Spinal cord (tissue), 10 donors: Measurements from ENCODE around the gene CD248. TPM values are rescaled to one million over a fixed set of nuclear protein-coding genes. Genes with fewer than 3 reads are reported as not detected.

Experiments
- DNase-seq, 6 donors: peaks; one replicate each; pipeline versions ENCODE4 v3.0.0 to v3.0.0-alpha.2; 2013 to 2015; ENCODE audit warnings: low spot score in 6 of 6, low read depth in 4 of 6
- H3K27ac ChIP-seq: one replicate; pipeline ENCODE4 v1.5.1; 2013; ENCODE audit warnings: low read depth, low read length, control low read depth
- H3K27me3 ChIP-seq: one replicate; pipeline ENCODE4 v1.6.1; 2013; ENCODE audit warnings: low read length; ENCODE audit not compliant: control insufficient read depth, insufficient read depth
- H3K36me3 ChIP-seq: one replicate; pipeline ENCODE4 v1.6.1; 2013; ENCODE audit warnings: low read length; ENCODE audit not compliant: control insufficient read depth, insufficient read depth
- H3K4me1 ChIP-seq: one replicate; pipeline ENCODE4 v1.6.1; 2013; ENCODE audit warnings: low read length; ENCODE audit not compliant: control insufficient read depth, insufficient read depth
- H3K4me3 ChIP-seq: one replicate; pipeline ENCODE4 v1.5.1; 2013; ENCODE audit warnings: low read depth, low read length, control low read depth
- H3K9me3 ChIP-seq: one replicate; pipeline ENCODE4 v1.6.1; 2013; ENCODE audit warnings: low read length; ENCODE audit not compliant: control insufficient read depth, insufficient read depth
- WGBS: methylation state at CpG from one replicate; pipeline ENCODE4 v1.1.5; 2013; ENCODE audit warnings: missing lambda C conversion rate; ENCODE audit not compliant: insufficient coverage; 5-methylcytosine and 5-hydroxymethylcytosine counted together
- polyA plus RNA-seq, 2 donors: library from polyadenylated mRNA; unstranded; fragments of 120-200 nt; gene quantifications; one replicate each; pipeline ENCODE4 v1.2.1, GENCODE V29; 2013; ENCODE audit not compliant: insufficient read length in 2 of 2
- total RNA-seq, 2 donors: library from RNA; depleted of rRNA in 1 of 2; stranded (reverse); fragments of 120-200 nt in 1 of 2; fragments of >200 nt in 1 of 2; gene quantifications; one replicate each; pipeline versions ENCODE4 v1.2.3 to v1.2.4, GENCODE V29; 2013 to 2014
- donor health status: healthy.

CD248 gene
- total and polyA plus RNA-seq, 4 donors: 10.9 to 44.0 (median 27.9) TPM

GRCh38 chr11:66267379-66268243 is 49.2 kb downstream of the CD248 start:
- H3K27ac ChIP-seq: peak overlapping the region; percentile 99
- WGBS: 0% methylated on average over 47 of the region's 61 CpGs
- peaks cover 35% of the 10 kb centered on the region for H3K4me1 ChIP-seq
- peaks cover 68% of the 10 kb centered on the region for H3K36me3 ChIP-seq
- no peaks in the 10 kb centered on the region for H3K27me3 ChIP-seq
- H3K4me3 ChIP-seq: peak overlapping the region; percentile 81
- no peaks in the 10 kb centered on the region for H3K9me3 ChIP-seq
- peak in 4 of 6 donors; percentile 76 to 95 (median 86) for DNase-seq

GRCh38 chr11:66267039-66267378 is 49.8 kb downstream of the CD248 start:
- H3K27me3 ChIP-seq: no peaks in the 10 kb centered on the region
- H3K27ac ChIP-seq: peak overlapping the region; percentile 99
- peaks cover 69% of the 10 kb centered on the region for H3K36me3 ChIP-seq
- H3K9me3 ChIP-seq: no peaks in the 10 kb centered on the region
- DNase-seq: no peak
- WGBS: 26% methylated on average over 6 of the region's 13 CpGs
- H3K4me1 ChIP-seq: peaks cover 35% of the 10 kb centered on the region
- peak overlapping the region; percentile 81 for H3K4me3 ChIP-seq

GRCh38 chr11:66266378-66267038 is 50.3 kb downstream of the CD248 start:
- H3K4me1 ChIP-seq: peaks cover 35% of the 10 kb centered on the region
- no peaks in the 10 kb centered on the region for H3K9me3 ChIP-seq
- H3K36me3 ChIP-seq: peaks cover 69% of the 10 kb centered on the region
- H3K4me3 ChIP-seq: peak overlapping the region; percentile 81
- 76% methylated on average over 20 of the region's 20 CpGs for WGBS
- DNase-seq: no peak
- no peaks in the 10 kb centered on the region for H3K27me3 ChIP-seq
- peak overlapping the region; percentile 99 for H3K27ac ChIP-seq

GRCh38 chr11:66265531-66266377 is 51.1 kb downstream of the CD248 start:
- DNase-seq: no peak
- Histone ChIP-seq H3K27me3 (no peaks in the 10 kb centered on the region), H3K27ac (no peak overlapping the region), H3K36me3 (peaks cover 72% of the 10 kb centered on the region), H3K9me3 (no peaks in the 10 kb centered on the region), H3K4me1 (peaks cover 35% of the 10 kb centered on the region), H3K4me3 (no peak overlapping the region)
- 93% methylated on average over 19 of the region's 26 CpGs for WGBS

- no peak for DNase-seq
- Histone ChIP-seq H3K27me3 (no peaks in the 10 kb centered on the region), H3K4me3 (no peak overlapping the region), H3K36me3 (peaks cover 75% of the 10 kb centered on the region), H3K27ac (no peak overlapping the region), H3K9me3 (no peaks in the 10 kb centered on the region), H3K4me1 (peaks cover 27% of the 10 kb centered on the region)
- WGBS: 83% methylated on average over 4 of the region's 12 CpGs
Measured at GRCh38 chr11:66264914-66265313, 51.9 kb downstream of the CD248 start.

Other genes starting within 250 kb of the CD248 start
- 10 to 100 TPM; 29.9 to 51.8 TPM for gene PACS1, start 246.8 kb downstream of the CD248 start, total RNA-seq
- 100 to 1,000 TPM in 1 of 2 donors, 10 to 100 TPM in 1; 92.3 to 114 TPM for gene PACS1, start 246.8 kb downstream of the CD248 start, polyA plus RNA-seq
- gene KLC2, start 59.3 kb downstream of the CD248 start, total RNA-seq: 10 to 100 TPM; 18.3 to 38.6 TPM
- gene KLC2, start 59.3 kb downstream of the CD248 start, polyA plus RNA-seq: 10 to 100 TPM; 83.2 to 95.7 TPM
- gene RAB1B, start 48.4 kb downstream of the CD248 start, total RNA-seq: 100 to 1,000 TPM in 1 of 2 donors, 10 to 100 TPM in 1; 43.3 to 112 TPM
- 100 to 1,000 TPM; 151 to 154 TPM for gene RAB1B, start 48.4 kb downstream of the CD248 start, polyA plus RNA-seq
- gene CNIH2, start 38.9 kb downstream of the CD248 start, total RNA-seq: 10 to 100 TPM; 23.9 to 28.1 TPM
- 100 to 1,000 TPM; 248 to 256 TPM for gene CNIH2, start 38.9 kb downstream of the CD248 start, polyA plus RNA-seq
- gene YIF1A, start 27.9 kb downstream of the CD248 start, total RNA-seq: 10 to 100 TPM; 43.7 to 82.1 TPM
- 10 to 100 TPM; 77.1 to 87.7 TPM for gene YIF1A, start 27.9 kb downstream of the CD248 start, polyA plus RNA-seq
- gene TMEM151A, start 25.1 kb downstream of the CD248 start, total RNA-seq: 10 to 100 TPM in 1 of 2 donors, 1 to 10 TPM in 1; 8.0 to 18.2 TPM
- gene TMEM151A, start 25.1 kb downstream of the CD248 start, polyA plus RNA-seq: 10 to 100 TPM; 50.9 to 52.0 TPM
- 1 to 10 TPM in 1 of 2 donors, under 1 TPM in 1; 0.79 to 2.7 TPM for gene RIN1, start 19.4 kb upstream of the CD248 start, total RNA-seq
- 1 to 10 TPM; 1.9 to 3.2 TPM for gene RIN1, start 19.4 kb upstream of the CD248 start, polyA plus RNA-seq
- 10 to 100 TPM; 11.3 to 29.4 TPM for gene BRMS1, start 28.1 kb upstream of the CD248 start, total RNA-seq
- gene BRMS1, start 28.1 kb upstream of the CD248 start, polyA plus RNA-seq: 10 to 100 TPM; 24.8 to 25.9 TPM
- 100 to 1,000 TPM; 109 to 115 TPM for gene B4GAT1, start 30.6 kb upstream of the CD248 start, total RNA-seq
- gene B4GAT1, start 30.6 kb upstream of the CD248 start, polyA plus RNA-seq: 100 to 1,000 TPM; 170 to 171 TPM
- 1 to 10 TPM; 1.5 to 1.6 TPM for gene SLC29A2, start 54.7 kb upstream of the CD248 start, total RNA-seq
- gene SLC29A2, start 54.7 kb upstream of the CD248 start, polyA plus RNA-seq: 10 to 100 TPM in 1 of 2 donors, 1 to 10 TPM in 1; 9.1 to 11.0 TPM
- gene NPAS4, start 104.0 kb upstream of the CD248 start, total RNA-seq: 1 to 10 TPM in 1 of 2 donors, under 1 TPM in 1; 0.11 to 1.8 TPM
- under 1 TPM; 0.33 to 0.44 TPM for gene NPAS4, start 104.0 kb upstream of the CD248 start, polyA plus RNA-seq
- 10 to 100 TPM; 15.5 to 53.4 TPM for gene MRPL11, start 121.8 kb upstream of the CD248 start, total RNA-seq
- 10 to 100 TPM; 39.2 to 41.0 TPM for gene MRPL11, start 121.8 kb upstream of the CD248 start, polyA plus RNA-seq
- gene PELI3, start 149.9 kb upstream of the CD248 start, total RNA-seq: 10 to 100 TPM; 12.6 to 14.6 TPM
- gene PELI3, start 149.9 kb upstream of the CD248 start, polyA plus RNA-seq: 10 to 100 TPM; 20.4 to 24.3 TPM
- gene DPP3, start 163.4 kb upstream of the CD248 start, total RNA-seq: 10 to 100 TPM; 23.3 to 25.1 TPM
- gene DPP3, start 163.4 kb upstream of the CD248 start, polyA plus RNA-seq: 10 to 100 TPM; 32.5 to 37.1 TPM
- gene BBS1, start 193.6 kb upstream of the CD248 start, total RNA-seq: 10 to 100 TPM; 39.8 to 61.1 TPM
- gene BBS1, start 193.6 kb upstream of the CD248 start, polyA plus RNA-seq: 10 to 100 TPM; 50.1 to 77.1 TPM
- 1 to 10 TPM; 6.3 to 7.5 TPM for gene ZDHHC24, start 229.0 kb upstream of the CD248 start, total RNA-seq
- gene ZDHHC24, start 229.0 kb upstream of the CD248 start, polyA plus RNA-seq: 10 to 100 TPM in 1 of 2 donors, 1 to 10 TPM in 1; 8.6 to 13.2 TPM
- gene ACTN3, start 229.9 kb upstream of the CD248 start, total RNA-seq: under 1 TPM; 0.10 to 0.33 TPM
- under 1 TPM; 0.38 to 0.39 TPM for gene ACTN3, start 229.9 kb upstream of the CD248 start, polyA plus RNA-seq